Measurements from ENCODE around the gene LUZP2. TPM values are rescaled to one million over a fixed set of nuclear protein-coding genes. Genes with fewer than 3 reads are reported as not detected.

The LUZP2 gene
- total RNA-seq, 1 experiment from 2014 or later, result 0.11 TPM

DNA sequence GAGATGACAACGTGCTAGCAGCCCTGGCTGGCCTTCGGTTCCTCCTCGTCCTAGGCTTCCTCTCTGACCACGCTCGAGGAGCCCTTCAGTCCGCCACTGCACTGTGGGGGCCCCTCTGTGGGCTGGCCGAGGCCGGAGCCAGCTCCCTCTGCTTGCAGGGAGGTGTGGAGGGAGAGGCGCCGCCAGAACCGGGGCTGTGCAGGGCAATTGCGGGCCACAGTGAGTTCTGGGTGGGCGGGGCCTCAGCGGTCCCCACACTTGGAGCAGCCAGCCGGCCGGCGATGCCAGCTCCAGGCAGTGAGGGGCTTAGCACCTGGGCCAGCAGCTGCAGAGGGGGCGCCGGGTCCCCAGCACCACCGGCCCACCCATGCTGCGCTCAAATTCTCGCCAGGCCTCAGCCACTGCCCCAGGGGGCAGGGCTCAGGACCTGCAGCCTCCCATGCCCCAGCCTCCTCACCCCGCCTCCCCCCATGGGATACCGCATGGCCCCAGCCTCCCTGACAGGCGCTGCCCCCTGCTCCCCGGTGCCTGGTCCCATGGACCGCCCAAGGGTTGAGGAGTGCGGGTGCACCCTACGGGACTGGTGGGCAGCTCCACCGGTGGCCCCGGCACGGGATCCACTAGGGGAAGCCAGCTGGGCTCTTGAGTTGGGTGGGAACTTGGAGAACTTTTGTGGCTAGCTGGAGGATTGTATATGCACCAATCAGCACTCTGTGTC, 399.4 kb downstream of the LUZP2 start:
- no peaks in the 10 kb centered on the region for H3K9me3 ChIP-seq (ENCODE audit: low read length)
- ATAC-seq, result no peak
- peaks cover 3% of the 10 kb centered on the region for H3F3A ChIP-seq (ENCODE audit: low read length, unreplicated experiment)
- intact Hi-C loops (cut with micrococcal nuclease), result no loop called here
- DNase-seq, result no peak
- H3K9me2 ChIP-seq (replicated peaks; ENCODE audit: low read length), result no peaks in the 10 kb centered on the region
- H3K4me1 ChIP-seq (ENCODE audit: insufficient read depth, low read length), result peaks cover 13% of the 10 kb centered on the region
- no peak overlapping the region for H3K9ac ChIP-seq (ENCODE audit: low read length)
- H3K36me3 ChIP-seq (ENCODE audit: low read depth, low read length), result no peaks in the 10 kb centered on the region
- H4K20me1 ChIP-seq (ENCODE audit: low read length), result no peaks in the 10 kb centered on the region
- TF ChIP-seq EZH2 (IDR thresholded peaks at IDR 0.05; ENCODE audit: low read length, unreplicated experiment), result no peak
- no peak for TF ChIP-seq CTCF (conservative IDR thresholded peaks at IDR 0.05; ENCODE audit: low read depth, low read length)
- no peak for TF ChIP-seq EZH2phosphoT487 (IDR thresholded peaks at IDR 0.05; ENCODE audit: borderline replicate concordance, low read length)
- H3K27ac ChIP-seq (ENCODE audit: low read length), result no peak overlapping the region
- BruUV-seq (replicated peaks), result no TSS peak
- POLR2A ChIA-PET (ENCODE audit: unreplicated experiment), result no interaction called here
- no peak overlapping the region for H2AFZ ChIP-seq (ENCODE audit: low read length)
- no peaks in the 10 kb centered on the region for H3K27me3 ChIP-seq (ENCODE audit: low read length)
- no peak overlapping the region for H3K4me2 ChIP-seq (ENCODE audit: low read length)
- CTCF ChIA-PET, result no interaction called here
- H3K4me3 ChIP-seq (ENCODE audit: low read length), result no peak overlapping the region
- no peaks in the 10 kb centered on the region for H3K79me2 ChIP-seq (ENCODE audit: low read length)

DNA sequence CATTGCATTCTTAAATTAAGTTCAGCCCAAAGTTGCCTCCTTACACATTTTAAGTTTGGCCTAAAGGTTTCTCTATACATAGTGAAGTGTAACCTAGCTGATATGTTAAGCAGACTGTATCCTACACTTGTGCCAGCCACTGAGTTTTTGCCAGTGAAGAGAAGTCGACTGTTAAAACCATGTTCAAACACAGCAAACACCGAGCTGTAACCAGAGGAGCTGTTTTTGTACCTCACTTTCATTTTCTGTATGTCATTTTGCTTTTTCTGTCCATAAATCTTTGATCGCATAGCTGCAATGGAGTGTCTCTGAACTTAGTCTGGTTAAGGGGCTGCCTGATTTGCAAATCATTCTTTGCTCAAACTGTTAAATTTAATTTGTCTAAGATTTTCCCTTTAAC, 403.7 kb downstream of the LUZP2 start:
- POLR2A ChIA-PET (ENCODE audit: unreplicated experiment), result no interaction called here
- ATAC-seq (no peak), DNase-seq (no peak)
- Histone ChIP-seq H3K4me2 (ENCODE audit: low read length) (no peak overlapping the region), H3K9me3 (ENCODE audit: low read length) (no peaks in the 10 kb centered on the region), H3K9me2 (replicated peaks; ENCODE audit: low read length) (no peaks in the 10 kb centered on the region), H2AFZ (ENCODE audit: low read length) (no peak overlapping the region; the same call in 1 of the 2 replicates), H3K36me3 (ENCODE audit: low read depth, low read length) (no peaks in the 10 kb centered on the region), H3K27ac (ENCODE audit: low read length) (no peak overlapping the region), H3K9ac (ENCODE audit: low read length) (no peak overlapping the region), H4K20me1 (ENCODE audit: low read length) (no peaks in the 10 kb centered on the region), H3K27me3 (ENCODE audit: low read length) (no peaks in the 10 kb centered on the region), H3K79me2 (ENCODE audit: low read length) (no peaks in the 10 kb centered on the region), H3K4me3 (ENCODE audit: low read length) (no peak overlapping the region), H3K4me1 (ENCODE audit: insufficient read depth, low read length) (peaks cover 9% of the 10 kb centered on the region), H3F3A (ENCODE audit: low read length, unreplicated experiment) (no peaks in the 10 kb centered on the region)
- CTCF ChIA-PET, result no interaction called here
- TF ChIP-seq EZH2phosphoT487 (IDR thresholded peaks at IDR 0.05; ENCODE audit: borderline replicate concordance, low read length) (no peak), CTCF (conservative IDR thresholded peaks at IDR 0.05; ENCODE audit: low read depth, low read length) (no peak), EZH2 (IDR thresholded peaks at IDR 0.05; ENCODE audit: low read length, unreplicated experiment) (no peak)
- BruUV-seq (replicated peaks), result no TSS peak
- intact Hi-C loops (cut with micrococcal nuclease), result no loop called here

GRCh38 chr11:24900960-24901549, 404.2 kb downstream of the LUZP2 start:
- Histone ChIP-seq H3K4me1 (ENCODE audit: insufficient read depth, low read length) (peaks cover 9% of the 10 kb centered on the region), H3K27ac (ENCODE audit: low read length) (no peak overlapping the region), H3K4me2 (ENCODE audit: low read length) (no peak overlapping the region), H3F3A (ENCODE audit: low read length, unreplicated experiment) (no peaks in the 10 kb centered on the region), H3K9ac (ENCODE audit: low read length) (no peak overlapping the region), H3K36me3 (ENCODE audit: low read depth, low read length) (no peaks in the 10 kb centered on the region), H3K79me2 (ENCODE audit: low read length) (no peaks in the 10 kb centered on the region), H3K4me3 (ENCODE audit: low read length) (no peak overlapping the region), H4K20me1 (ENCODE audit: low read length) (no peaks in the 10 kb centered on the region), H3K9me3 (ENCODE audit: low read length) (no peaks in the 10 kb centered on the region), H3K9me2 (replicated peaks; ENCODE audit: low read length) (no peaks in the 10 kb centered on the region), H2AFZ (ENCODE audit: low read length) (no peak overlapping the region), H3K27me3 (ENCODE audit: low read length) (no peaks in the 10 kb centered on the region)
- no TSS peak for BruUV-seq (replicated peaks)
- ChIA-PET POLR2A (ENCODE audit: unreplicated experiment) (no interaction called here), CTCF (no interaction called here)
- ATAC-seq (no peak), DNase-seq (no peak)
- TF ChIP-seq EZH2phosphoT487 (IDR thresholded peaks at IDR 0.05; ENCODE audit: borderline replicate concordance, low read length), result no peak
- no peak for TF ChIP-seq EZH2 (IDR thresholded peaks at IDR 0.05; ENCODE audit: low read length, unreplicated experiment)
- no peak for TF ChIP-seq CTCF (conservative IDR thresholded peaks at IDR 0.05; ENCODE audit: low read depth, low read length)
- intact Hi-C loops (cut with micrococcal nuclease), result no loop called here

Measured in PC-3 (cell line).